Fibroblast of lung (primary cell): ENCODE data around the gene SUSD1.

Experiments
- EZH2 ChIP-seq: IDR thresholded peaks from 2 replicates; pipeline ENCODE4 v1.5.1; 2012; ENCODE audit warnings: low read length, control low read depth, mild to moderate bottlenecking; ENCODE audit errors: missing control alignments
- TF ChIP-seq, protein P1 (sequence below), 2 donors: IDR thresholded peaks in 1 of 2; conservative IDR thresholded peaks in 1 of 2; 1 replicate in 1 of 2; 2 replicates in 1 of 2; pipeline ENCODE4 v1.5.1; 2011 to 2012; ENCODE audit warnings: low read length in 2 of 2, control low read depth in 1 of 2, inconsistent platforms in 1 of 2, low read depth in 1 of 2, mild to moderate bottlenecking in 1 of 2

DNA sequence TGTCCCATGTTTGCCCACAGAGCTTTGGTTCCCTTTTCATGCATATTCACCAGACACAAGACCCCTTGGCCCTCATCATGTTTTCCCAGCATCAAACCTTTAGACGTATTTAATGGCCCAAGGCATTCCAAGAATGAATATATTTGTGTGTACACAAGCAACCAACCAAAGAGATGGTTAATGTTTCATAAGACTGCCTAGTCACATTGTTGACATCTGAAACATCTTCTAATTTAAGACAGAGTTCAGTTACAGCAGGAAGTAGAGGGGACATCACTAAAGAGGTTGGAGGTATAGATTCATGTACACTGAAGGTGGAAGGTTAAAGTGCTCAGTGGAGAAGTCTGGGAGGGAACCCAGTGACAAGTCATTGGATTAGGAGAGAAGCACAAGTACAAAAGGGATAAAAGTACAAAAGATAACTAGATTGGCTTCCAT is 49.1 kb downstream of the SUSD1 start:
- TF ChIP-seq, protein P1, sequence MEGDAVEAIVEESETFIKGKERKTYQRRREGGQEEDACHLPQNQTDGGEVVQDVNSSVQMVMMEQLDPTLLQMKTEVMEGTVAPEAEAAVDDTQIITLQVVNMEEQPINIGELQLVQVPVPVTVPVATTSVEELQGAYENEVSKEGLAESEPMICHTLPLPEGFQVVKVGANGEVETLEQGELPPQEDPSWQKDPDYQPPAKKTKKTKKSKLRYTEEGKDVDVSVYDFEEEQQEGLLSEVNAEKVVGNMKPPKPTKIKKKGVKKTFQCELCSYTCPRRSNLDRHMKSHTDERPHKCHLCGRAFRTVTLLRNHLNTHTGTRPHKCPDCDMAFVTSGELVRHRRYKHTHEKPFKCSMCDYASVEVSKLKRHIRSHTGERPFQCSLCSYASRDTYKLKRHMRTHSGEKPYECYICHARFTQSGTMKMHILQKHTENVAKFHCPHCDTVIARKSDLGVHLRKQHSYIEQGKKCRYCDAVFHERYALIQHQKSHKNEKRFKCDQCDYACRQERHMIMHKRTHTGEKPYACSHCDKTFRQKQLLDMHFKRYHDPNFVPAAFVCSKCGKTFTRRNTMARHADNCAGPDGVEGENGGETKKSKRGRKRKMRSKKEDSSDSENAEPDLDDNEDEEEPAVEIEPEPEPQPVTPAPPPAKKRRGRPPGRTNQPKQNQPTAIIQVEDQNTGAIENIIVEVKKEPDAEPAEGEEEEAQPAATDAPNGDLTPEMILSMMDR (conservative IDR thresholded peaks at IDR 0.05 in 1 of 2, IDR thresholded peaks at IDR 0.05 in 1 of 2; ENCODE audit: low read depth in 1 of 2, low read length in 2 of 2): no peak
- TF ChIP-seq EZH2: no peak
